Stimulated activated CD8-positive, alpha-beta memory T cell treated with anti-CD3 and anti-CD28 coated beads, Interleukin-4, amount 100 ng/mL, for 48 hours (primary cell): Measurements from ENCODE around the gene KIF5B.
A peak's percentile ranks its signal among the peaks of the same experiment; 100 is the strongest.
"Not testable (repeated sequence)": the region's sequence is repeated elsewhere in the genome, so short reads cannot be mapped to it uniquely, and the experiment has no call there.

Experiments
- DNase-seq: peaks from one replicate; pipeline ENCODE4 v3.0.0-alpha.2; 2020

KIF5B gene

DNA sequence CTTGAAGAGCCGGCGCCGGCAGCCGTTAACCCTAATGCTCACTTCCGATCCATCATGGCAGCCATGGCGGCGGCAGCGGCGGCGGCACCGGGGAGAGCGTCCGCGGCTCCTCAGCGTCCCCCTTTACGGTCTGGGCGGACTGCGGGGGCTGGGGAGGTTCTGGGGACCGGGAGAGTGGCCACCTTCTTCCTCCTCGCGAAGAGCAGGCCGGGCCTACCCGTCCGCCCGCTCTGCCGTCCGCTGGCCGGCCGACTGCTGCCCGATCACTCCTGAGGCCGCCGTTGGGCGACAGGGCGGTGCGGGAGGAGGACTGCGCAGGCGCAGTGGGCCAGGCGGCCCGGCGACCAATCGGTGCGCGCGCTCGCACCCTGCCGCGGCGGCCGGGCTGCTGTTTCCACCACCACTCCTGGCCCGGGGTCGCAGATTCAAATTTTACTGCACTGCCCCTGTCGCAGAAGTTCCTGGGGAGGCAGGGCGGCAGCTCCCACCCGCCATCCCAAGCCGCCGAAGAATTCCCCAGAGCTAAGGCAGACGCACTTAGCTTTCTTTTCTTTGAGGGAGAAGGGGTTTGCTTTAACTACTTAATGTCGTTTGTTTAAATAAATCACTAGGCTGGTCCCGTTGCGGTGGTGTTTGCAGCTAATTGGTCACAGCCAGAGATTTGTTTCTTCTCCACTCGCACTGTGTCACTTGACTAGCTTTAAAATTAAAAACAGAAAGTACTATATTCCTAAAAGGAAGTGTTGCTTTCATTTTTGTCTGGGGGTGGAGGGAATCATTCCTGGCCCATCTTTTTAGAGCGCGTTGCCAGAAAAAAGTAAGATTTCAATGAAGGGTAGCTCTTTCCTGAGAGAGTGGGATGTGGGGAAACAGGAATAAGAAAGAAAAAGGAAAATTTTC, at the start of gene KIF5B:
TSS of gene KIF5B (minus strand) at position 290 of the 900 bp plus-strand sequence. CDS start 452 bp downstream, outside the sequence.
- peak; percentile 90 for DNase-seq

DNA sequence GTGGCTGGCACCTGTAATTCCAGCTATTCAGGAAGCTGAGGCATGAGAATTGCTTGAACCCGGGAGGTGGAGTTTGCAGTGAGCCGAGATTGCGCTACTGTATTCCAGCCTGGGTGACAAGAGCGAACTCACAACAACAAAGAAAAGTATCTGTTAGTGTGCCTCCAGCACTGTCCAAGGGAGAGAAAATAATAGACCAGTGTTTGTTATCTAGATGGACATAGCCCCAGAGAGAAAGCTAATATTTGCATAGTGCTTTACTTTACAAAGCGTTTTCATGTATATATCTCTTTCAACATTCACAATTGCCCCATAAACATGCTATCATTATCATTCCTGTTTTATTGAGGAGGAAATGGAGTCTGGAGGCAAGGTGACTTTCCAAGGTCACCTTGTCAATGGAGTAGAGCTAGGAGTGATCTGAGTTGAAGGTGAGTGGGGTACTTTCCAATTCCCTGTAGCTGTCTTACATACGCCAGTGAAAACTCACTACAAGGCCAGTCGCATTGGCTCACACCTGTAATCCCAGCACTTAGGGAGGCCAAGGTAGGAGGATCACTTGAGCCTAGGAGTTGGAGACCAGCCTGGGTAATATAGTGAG, 49.7 kb upstream of the KIF5B start:
- no peak for DNase-seq

DNA sequence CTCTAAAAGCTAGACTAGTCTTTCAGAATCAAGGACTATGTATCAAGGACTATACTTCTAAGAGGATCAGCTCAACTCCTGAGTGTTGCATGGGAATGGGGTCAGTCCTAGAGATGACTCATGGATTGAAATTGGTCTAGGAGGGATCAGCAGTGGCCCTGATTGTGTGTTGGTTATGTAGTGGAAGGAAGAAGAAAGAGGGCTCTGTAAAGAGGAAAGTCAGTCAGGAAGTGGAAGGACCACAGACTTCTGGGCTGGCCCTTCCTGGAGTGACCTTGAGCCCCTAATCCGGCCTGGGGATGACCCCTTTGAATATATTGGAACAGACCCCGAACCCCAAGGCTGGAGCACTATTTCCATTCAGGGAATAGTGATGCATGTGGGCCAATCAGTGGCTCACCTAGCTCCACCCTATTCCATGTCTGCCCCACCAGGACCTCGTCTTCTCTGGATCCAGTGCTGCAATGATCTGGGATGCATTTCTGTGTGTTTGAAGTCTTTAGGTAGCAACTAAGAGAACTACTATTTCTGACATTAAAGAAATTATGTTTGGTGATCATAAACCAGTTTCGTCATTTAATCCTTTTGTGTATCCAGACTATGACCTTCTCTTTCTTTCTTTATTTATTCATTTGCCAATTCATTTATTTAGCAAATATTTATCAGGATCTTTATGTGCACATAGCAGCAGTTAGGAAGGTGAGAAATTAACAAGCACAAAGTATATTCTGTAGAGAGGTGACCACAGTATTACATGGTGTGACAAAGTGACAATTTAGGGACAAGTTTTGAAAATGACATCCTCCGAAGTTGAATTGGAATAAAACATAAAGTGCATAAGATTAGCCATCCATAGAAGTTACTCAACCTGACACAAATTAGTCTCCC, 48.6 kb upstream of the KIF5B start:
- DNase-seq = no peak

DNA sequence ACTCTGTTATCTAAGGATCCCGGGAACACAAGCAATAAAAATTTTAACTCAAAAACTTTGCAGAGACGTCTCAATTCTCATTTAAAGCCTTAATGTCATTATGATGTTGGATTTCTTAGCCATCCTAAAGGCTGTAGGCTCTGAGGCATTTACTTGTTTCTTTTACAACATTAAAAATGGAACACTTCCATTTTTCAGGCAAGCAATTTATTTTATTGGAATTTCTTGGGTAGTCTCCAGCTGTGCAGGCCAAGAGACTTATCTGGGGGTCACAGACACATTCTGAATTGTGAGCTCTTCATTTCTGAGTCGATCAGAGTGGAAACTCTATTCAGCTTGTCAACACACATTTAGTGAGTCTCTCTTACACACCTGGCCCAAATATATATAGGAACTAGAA, 48.0 kb upstream of the KIF5B start:
- no peak for DNase-seq

DNA sequence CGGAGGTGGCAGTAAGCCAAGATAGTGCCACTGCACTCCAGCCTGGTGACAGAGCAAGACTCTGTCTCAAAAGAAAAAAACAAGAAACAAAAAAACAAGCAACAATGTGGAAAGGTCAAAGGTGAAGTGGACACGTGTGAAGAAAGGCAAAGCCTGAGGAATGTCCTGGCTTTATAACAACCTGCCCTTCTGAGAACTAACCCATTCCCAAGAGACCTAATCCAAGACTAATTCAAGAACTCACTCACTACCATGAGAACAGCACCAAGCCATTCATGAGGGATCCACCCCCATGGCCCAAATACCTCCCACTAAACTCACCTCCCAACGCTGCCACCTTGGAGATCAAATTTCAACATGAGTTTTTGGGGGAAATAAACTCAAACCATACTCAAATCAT, 47.5 kb upstream of the KIF5B start:
- no peak for DNase-seq

DNA sequence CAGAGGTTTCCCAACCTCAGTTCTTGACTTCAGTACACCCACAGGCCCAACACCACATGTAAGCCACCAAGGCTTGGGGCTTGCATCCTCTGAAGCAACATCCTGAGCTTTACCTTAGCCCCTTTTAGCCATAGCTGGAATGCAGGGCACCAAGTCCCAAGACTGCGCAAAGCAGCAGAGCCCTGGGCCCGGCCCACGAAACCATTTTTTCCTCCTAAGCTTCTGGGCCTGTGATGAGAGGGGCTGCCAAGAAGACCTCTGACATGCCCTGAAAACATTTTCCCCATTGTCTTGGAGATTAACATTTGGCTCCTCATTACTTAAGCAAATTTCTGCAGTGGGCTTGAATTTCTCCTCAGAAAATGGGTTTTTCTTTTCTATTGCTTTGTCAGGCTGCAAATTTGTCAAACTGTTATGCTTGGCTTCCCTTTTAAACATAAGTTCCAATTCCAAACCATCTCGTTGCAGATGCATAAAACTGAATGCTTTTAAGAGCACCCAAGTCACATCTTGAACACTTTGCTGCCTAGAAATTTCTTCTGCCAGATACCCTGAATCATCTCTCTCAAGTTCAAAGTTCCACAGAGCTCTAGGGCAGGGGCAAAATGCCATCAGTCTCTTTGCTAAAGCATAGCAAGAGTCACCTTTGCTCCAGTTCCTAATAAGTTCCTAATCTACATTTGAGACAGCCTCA, 42.5 kb upstream of the KIF5B start:
- not testable (repeated sequence) for DNase-seq

DNA sequence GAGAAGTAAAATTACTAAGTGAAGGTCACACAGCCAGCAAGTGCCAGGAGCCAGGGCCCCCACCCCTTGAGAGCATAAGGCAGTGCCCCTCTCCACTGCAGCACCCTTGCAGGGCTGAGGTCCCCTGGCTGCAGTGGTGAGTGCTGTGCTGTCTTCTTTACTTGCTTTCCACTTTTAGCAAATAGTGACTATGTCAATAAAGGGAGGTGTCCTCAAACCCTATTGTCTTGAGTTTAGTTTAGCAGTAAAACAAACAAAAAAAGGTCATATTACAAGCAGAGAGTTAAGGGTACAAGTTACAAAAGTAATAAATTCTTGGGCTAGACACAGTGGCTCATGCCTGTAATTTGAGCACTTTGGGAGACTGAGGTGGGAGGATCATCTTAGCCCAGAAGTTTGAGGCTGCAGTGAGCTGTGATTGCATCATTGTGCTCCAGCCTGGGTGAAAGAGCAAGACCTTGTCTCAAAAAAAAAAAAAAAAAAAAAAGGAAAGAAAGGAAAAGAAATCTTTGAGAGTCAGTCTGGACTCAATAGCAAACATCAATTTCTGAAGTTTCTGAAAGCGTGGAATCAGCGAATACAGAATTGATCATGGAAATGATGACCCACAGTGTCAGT, 39.0 kb upstream of the KIF5B start:
- DNase-seq = no peak

DNA sequence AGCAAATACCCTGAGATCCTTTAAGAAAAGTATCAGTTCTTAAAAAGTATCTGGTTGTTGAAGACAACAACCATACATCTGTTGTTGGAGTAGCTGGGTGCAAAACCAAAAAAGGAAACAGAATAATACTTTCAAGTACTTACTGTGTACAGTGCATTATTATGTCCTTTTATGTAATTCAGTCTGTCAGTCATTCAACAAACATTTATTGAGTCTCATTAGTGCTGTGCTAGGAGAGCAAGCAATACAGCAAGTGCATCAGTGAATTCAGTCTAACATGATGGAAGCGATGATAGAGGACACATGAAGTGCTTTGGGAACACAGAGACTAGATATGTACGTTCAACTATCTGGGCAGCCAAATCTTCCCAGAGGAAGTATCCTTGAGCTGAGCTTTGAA, 37.4 kb upstream of the KIF5B start:
- no peak for DNase-seq

DNA sequence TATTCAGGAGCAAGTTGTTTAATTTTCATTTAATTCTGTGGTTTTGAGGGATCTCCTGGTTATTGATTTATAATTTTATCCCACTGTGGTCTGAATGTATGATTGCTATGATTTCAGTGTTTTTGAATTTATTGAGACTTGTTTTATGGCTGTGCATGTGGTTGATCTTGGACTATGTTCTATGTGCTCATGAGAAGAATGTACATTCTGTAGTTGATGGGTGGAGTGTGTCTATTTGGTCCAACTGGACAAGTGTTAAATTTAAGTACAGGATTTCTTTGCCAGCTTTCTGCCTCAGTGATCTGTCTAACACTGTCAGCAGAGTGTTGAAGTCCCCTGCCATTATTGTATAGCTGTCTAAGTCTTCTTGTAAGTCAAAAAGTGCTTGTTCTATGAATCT, 34.8 kb upstream of the KIF5B start:
- DNase-seq = no peak

DNA sequence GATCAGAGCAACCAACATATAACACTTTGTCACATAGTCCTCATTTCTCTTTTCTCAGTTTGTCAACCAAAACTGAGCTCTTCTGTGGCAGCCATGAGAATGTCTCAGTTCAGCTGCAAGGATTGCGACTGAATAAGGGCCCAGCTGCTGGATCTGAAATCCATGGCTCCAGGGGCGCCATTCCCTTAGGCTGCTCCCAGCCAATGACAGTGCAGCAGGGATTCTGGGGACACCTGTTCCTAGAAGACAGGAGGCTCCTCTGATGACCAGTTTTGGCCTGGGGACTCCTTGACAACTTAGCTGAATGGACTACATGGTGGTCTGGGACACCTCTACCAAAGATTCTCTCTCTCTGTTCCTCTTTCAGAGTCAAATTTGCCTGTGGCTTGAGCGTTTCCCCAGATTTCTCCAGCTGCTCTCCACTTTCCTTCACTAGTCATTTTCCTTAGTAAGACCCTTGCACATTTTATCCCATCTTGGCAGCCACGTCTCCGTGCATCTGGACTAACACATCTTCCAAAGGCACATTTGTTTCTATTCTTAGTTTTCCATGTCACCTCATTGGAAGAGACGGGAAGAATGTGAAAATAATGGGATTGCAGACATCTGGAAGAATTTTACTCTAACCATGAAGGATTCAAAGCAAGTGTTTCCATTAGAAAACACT, 28.1 kb upstream of the KIF5B start:
- DNase-seq = no peak

DNA sequence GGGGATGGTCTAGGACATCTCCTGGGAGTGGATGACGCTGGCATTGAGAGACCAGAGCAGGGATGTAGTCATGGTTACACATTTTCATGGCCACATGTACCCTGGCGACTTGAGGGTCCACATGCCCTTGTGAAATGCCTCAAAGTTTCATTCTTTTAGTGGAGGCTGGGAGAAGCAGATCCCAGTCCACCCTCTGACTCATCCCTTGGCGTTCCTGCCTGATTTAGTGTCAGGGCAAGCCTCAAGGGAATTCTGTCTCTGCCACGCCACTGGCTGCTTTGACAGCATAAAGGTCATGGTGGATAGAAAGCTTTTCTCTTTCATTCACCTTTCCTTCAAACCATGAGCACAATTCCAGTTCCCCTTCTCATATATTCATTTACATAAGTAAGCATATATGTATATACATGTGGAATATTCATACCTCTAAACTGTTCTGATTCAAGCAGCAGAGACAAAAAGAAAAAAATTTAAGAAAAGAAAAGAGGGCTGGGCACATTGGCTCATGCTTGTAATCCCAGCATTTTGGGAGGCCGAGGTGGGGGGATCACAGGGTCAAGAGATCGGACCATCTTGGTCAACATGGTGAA, 21.8 kb upstream of the KIF5B start:
- no peak for DNase-seq

DNA sequence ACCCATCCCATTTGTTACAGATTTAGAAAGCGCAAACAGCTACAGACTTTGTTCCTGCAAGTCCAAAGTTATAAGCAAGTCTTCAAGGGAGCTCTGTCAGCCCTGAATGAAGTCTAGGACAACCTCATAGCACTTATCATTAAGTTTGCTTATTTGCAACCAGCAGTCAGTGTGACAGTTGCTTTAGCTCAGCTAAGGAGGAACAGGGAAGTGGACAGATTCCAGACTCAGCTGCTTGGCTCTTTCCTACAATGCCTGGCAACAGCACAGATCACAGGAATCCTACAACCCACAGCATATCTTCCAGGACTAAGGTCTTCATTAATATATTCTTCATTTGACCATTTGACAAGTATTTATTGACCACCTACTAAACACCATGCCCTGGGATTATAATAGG, 17.4 kb upstream of the KIF5B start:
- no peak for DNase-seq

DNA sequence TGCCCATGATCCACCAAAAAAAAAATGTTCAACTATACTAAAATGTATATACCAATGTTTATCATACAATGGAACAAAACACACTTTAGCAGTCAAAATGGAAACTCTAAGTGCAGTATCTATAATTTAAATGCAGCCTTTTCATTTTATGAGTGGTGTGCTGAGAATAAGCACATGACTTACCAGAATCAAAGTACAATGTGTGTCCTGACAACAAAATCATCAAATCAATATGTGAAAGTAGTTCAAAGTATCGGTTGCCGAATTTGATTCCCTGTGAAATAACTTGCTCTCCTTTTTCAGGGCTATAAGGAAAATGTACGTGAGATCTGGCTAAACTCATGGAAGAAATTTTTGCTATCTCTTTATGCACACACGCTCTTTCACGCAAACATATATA, 16.9 kb upstream of the KIF5B start:
- no peak for DNase-seq

DNA sequence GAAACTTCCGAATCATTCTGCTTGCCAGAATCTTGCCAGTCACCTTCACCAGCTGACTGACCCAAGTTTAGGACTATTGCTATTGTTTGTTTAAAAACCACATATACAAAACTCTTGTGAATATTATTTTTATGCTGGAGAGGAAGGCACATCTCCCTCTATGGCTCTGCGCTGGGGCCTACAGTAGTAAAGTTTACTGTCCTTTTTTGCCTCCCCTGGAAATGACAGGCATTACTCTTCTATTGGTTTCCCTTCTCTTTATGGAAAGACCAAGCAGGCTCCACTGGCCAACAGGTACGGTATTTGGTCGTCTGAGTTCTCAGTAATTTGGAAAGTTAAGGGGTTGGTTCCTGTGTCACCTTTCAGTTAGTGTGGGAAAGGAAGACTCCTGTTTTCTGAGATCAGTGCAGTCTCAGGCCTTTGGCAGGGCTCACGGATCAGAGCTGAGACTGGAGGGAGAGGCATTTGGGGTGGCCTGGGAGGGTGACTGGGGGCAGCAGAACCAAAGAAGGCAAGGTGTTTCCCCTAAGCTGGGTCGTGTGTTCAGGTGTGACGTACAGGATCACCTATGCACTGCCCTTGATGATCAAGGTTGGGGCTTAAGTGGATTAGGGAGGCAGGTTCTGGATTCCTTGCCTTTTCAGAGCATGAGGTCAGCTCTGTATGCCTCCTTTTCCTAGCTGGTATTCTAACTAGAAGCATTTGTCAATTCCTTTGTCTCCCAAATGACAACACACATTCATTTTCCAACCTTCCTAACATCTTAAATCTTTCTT, 16.0 kb upstream of the KIF5B start:
- no peak for DNase-seq

DNA sequence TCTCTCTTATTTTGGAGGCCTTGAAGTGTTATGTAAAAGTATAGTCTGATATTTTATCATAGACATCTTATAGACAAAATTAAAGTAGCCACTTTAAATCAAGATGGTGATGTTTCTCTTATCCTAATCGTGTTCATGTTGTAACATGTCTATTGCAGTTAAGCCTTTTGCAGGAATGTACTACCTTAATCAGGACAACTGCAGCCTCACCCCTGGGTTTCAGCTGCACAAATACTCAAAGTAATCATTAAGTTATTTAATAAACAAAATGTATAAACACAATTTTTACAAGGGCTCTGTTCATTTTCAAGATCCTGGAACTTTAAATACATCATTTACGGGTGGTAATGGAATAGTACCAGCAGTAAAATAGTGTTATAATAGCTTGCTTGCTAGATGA, 14.4 kb upstream of the KIF5B start:
- no peak for DNase-seq

DNA sequence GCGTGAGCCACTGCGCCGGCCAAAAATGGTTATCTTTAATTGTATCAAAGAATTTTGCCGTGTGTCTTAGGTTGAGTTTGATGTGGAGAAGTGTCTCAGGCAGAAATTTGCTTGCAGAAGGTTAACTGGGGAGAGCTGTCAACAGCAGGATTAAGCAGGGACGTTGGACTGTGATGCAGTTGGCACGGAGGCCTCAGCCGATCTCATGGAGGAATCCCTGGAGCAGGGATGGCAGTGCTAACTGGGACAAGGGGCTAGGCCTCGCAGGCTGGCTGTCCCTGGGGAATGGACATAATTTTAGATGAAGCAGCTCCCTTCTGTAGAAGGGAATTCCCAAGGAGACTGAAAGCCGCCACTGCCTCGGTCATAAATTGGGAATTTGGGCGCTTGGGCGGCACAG, 12.3 kb upstream of the KIF5B start:
- no peak for DNase-seq

DNA sequence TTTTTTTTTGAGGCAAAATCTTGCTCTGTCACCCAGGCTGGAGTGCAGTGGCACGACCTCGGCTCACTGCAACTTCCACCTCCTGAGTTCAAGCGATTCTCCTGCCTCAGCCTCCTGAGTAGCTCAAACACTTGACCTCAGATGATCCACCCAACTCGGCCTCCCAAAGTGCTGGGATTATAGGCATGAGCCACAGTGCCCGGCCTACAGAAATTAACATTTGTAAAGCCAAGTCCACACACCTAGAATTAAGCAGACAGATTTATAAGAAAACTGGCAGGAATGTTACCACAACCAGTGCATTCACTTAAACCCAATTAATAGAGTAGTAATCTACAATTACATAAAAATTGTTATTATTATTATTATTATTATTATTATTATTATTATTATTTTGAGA, 11.7 kb upstream of the KIF5B start:
- DNase-seq = not testable (repeated sequence)

DNA sequence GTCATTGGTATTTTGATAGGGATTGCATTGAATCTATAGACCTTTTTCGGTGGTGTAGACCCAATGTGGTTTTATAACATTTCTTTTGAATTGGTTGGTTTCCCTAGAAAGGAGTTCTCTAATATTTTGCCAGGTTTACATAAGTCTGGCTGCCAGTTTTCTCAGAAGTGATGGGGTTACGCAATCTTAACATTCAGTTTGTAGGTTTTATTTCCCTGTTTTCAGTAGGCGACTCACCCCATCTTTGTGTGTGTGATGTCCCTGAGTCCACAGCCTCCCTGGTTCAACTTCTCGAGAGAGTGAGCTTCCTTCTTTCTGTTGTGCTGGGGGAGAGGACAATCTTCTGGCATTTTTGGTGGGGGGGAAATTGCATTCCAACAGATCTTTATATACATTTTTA, 9.6 kb upstream of the KIF5B start:
- DNase-seq = no peak

DNA sequence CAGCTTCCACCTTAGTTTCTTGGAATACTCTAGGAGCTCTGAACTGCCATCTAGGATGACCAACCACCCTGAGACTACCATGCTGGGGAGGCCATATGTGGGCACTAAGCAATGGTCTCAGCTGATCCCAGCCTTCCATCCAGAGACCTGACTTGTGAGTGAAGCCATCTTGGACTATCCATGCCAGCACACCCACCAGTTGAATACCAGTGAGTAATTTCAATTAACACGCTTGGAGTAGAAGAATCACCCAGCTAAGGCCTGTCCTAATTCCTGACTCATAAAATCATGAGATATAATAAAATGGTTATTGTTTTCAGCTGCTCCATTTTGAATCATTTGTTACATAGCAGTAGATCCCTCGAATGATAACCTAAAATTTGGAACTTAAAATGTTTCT, 5.2 kb upstream of the KIF5B start:
- no peak for DNase-seq

DNA sequence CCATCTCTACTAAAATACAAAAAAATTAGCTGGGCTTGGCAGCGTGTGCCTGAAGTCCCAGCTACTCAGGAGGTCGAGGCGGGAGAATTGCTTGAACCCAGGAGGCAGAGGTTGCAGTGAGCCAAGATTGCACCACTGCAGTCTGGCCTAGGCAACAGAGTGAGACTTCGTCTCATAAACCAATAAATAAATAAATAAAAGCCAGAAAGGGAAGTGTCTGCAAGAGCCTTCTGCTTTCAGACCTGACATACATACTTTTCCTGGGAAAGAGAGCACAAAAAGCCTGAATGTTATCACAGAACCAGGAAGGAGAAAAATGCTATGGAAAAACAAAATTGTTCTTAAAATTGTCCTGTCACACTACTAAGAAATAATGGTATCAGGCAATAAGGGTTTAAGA, 4.1 kb upstream of the KIF5B start:
- DNase-seq = no peak

DNA sequence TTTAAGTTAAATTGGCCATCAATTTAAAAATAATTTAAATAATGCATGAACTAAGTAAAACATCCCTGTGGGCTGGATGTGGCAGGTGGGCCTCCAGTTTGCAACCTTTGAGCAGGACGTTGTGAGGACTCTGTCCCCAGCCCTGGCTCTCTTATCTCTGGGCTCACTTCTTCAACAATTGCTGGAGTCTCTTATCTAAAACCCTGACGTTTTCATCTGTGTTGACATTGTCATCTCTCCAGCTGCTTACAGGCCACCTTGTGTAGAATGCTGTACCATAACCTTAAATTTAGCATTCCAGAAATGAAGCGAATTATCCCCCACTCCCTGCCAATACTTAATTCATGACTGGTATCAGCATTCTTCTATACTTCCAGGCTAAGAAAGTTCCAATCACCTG, 3.2 kb upstream of the KIF5B start:
- DNase-seq = no peak
